NCI-H526 treated with DMSO at 0.1 percent for 48 hours (cell line): ENCODE measurements around the gene TMPRSS12.
"Not testable (repeated sequence)": the region's sequence is repeated elsewhere in the genome, so short reads cannot be mapped to it uniquely, and the experiment has no call there.

Experiments used
- DNase-seq: peaks from one replicate; lab custom pipeline; 2025; lab: John Stamatoyannopoulos, UW

The TMPRSS12 gene

GRCh38 chr12:50859621-50860310, 17.0 kb downstream of the TMPRSS12 start:
- DNase-seq: no peak

GRCh38 chr12:50862316-50862715, 19.6 kb downstream of the TMPRSS12 start:
- no peak for DNase-seq

GRCh38 chr12:50865266-50865665, 22.5 kb downstream of the TMPRSS12 start:
- no peak for DNase-seq

- DNase-seq: not testable (repeated sequence)
Observed at GRCh38 chr12:50868881-50869280, 26.2 kb downstream of the TMPRSS12 start.

- no peak for DNase-seq
Observed at GRCh38 chr12:50882563-50882962, 39.8 kb downstream of the TMPRSS12 start.

GRCh38 chr12:50887191-50887590, 44.5 kb downstream of the TMPRSS12 start:
- DNase-seq: no peak

GRCh38 chr12:50888666-50889065, 45.9 kb downstream of the TMPRSS12 start:
- DNase-seq: no peak

- no peak for DNase-seq
Observed at GRCh38 chr12:50894241-50894640, 51.5 kb downstream of the TMPRSS12 start.

- no peak for DNase-seq
Observed at GRCh38 chr12:50901685-50902113, 59.0 kb downstream of the TMPRSS12 start.

- not testable (repeated sequence) for DNase-seq
Observed at GRCh38 chr12:50908479-50908878, 65.8 kb downstream of the TMPRSS12 start.

GRCh38 chr12:50912361-50912760, 69.6 kb downstream of the TMPRSS12 start:
- DNase-seq: not testable (repeated sequence)

- DNase-seq: no peak
Observed at GRCh38 chr12:50913224-50913623, 70.5 kb downstream of the TMPRSS12 start.

- no peak for DNase-seq
Observed at GRCh38 chr12:50914872-50915484, 72.3 kb downstream of the TMPRSS12 start.

GRCh38 chr12:50916292-50916691, 73.6 kb downstream of the TMPRSS12 start:
- no peak for DNase-seq

GRCh38 chr12:50918584-50919316, 76.0 kb downstream of the TMPRSS12 start:
- no peak for DNase-seq

- DNase-seq: no peak
Observed at GRCh38 chr12:50922820-50923219, 80.1 kb downstream of the TMPRSS12 start.

- no peak for DNase-seq
Observed at GRCh38 chr12:50923361-50924130, 80.8 kb downstream of the TMPRSS12 start.

- DNase-seq: no peak
Observed at GRCh38 chr12:50924131-50924438, 81.4 kb downstream of the TMPRSS12 start.

GRCh38 chr12:50924439-50925341, 82.0 kb downstream of the TMPRSS12 start:
- no peak for DNase-seq

- DNase-seq: no peak
Observed at GRCh38 chr12:50925342-50925651, 82.6 kb downstream of the TMPRSS12 start.

- DNase-seq: no peak
Observed at GRCh38 chr12:50925920-50926319, 83.2 kb downstream of the TMPRSS12 start.

- no peak for DNase-seq
Observed at GRCh38 chr12:50926415-50926814, 83.7 kb downstream of the TMPRSS12 start.
